ENCODE measurements around the gene GRIK2.
"Not testable (repeated sequence)": the region's sequence is repeated elsewhere in the genome, so short reads cannot be mapped to it uniquely, and the experiment has no call there.

Gene GRIK2

GRCh38 chr6:102051001-102051400 lies 657.5 kb downstream of the GRIK2 start:
- no peak for DNase-seq

DNA sequence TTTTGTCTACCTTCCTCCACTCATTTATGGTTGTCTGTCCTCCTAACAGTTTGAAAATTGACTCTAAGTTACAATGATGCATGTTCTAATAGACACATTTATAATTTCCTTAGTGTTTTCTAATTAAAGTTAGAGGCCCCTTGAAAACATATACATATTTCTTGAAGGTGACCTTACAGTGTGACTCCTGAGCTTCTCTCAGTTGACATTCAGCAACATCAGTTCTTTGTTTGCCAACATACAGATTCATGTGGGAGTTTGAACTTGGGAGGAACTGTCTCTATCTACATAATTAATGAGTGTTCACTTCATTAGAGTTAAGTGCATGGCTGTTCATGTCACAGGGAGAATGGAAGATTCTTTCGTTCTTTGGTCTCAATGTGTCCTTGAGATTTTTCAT lies 658.2 kb downstream of the GRIK2 start:
- DNase-seq: no peak

DNA sequence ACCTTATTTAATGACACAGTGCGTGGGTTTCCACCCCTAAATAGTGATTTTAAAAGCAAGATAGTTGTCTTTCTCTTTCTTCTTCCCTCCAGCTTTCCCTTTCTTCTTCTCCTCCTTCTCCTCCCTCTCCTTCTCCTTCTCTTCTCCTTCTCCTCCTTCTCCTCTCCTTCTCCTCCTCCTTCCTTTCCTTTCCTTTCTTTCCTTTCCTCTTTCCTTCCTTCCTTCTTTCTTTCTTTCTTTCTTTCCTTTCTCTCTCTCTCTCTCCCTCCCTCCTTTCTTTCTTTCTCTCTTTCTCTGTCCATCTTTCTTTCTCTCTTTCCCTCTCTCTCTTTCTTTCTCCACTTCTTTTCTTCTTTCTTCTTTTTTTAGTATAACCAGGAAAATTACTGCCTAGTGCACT lies 670.6 kb downstream of the GRIK2 start:
- no peak for DNase-seq

- DNase-seq: no peak
Observed at GRCh38 chr6:102066301-102066700, 672.8 kb downstream of the GRIK2 start.

DNA sequence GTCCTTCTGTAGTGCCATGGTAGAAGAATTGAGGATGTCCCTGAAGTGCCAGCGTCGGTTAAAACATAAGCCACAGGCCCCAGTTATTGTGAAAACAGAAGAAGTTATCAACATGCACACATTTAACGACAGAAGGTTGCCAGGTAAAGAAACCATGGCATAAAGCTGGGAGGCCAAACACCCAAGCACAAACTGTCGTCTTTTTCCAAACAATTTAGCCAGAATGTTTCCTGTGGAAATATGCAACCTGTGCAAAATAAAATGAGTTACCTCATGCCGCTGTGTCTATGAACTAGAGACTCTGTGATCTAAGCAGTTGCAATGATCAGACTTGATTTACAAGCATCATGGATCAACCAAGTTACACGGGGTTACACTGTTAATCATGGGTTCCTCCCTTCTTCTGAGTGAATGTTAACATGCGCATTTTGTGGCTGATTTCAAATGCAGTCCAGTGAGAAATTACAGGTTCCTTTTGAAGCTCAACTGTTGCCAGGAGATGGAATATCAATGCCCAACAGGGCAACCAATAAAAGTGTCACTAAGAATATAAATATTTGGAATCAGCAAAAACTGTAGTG lies 674.9 kb downstream of the GRIK2 start:
- no peak for DNase-seq

DNA sequence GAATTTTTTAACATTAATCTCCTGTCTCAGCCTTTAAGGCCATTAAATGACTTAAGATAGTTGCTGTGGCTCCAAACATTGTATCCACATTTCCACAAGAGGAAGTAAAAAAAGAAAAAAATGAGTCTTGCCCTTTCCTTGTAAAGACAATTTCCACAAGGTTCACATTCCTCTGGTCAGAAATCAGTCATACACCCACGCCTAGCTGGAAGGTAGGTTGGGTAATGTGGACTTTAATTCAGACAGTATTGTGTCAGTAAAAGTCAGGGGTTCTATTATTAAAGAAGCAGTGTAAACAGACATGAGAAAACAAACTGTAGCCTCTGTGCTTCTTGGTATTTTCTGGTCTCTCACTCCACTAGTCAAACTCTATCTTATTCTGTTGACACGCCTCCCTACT lies 682.0 kb downstream of the GRIK2 start:
- DNase-seq: no peak

- DNase-seq: no peak
Observed at GRCh38 chr6:102085257-102085656, 691.7 kb downstream of the GRIK2 start.

GRCh38 chr6:102088160-102088559 lies 694.7 kb downstream of the GRIK2 start:
- not testable (repeated sequence) for DNase-seq

DNA sequence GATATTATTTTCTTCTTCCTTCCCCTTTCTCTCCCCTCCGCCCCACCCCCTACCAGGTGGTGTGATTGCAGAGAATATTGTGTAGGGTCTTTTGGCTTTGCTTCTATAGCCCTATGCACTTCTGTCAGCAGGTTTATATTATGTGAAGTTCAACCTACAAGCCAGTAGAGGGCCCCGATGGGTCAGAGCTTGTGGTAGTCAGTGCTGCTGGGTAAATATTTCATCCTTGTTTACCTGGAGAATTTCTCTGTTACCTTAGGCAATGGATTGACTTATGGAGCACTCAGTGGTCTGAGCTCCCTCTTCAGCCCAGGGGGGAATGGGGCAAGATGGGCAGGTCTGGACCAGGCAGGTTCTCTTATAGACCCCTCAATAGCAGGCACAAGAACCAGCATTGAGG lies 720.9 kb downstream of the GRIK2 start:
- DNase-seq: no peak

DNA sequence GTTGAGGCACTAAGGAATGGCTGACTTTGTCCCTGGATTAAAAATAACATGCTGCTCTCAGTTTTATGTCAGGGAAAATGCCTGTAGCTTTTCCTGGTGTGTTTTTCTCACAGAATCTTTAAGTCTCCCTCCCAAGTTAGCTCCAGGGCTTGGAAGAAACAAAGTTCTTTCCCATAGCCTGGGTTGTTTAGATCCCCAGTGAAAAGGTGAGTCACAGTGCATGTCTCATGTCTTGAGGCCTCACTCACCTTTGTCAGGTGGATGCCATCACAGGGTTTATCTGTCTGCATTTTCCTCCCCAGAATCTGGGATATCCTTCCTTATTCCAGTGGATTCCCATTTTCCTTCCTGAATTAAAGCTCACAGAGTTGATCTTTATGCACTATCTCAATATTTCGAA lies 722.4 kb downstream of the GRIK2 start:
- DNase-seq: no peak

- DNase-seq: no peak
Observed at GRCh38 chr6:102118034-102118433, 724.5 kb downstream of the GRIK2 start.
